ENCODE results near the gene PAQR9.

- TF ChIP-seq CTCF (conservative IDR thresholded peaks at IDR 0.05 in 1 of 2, IDR thresholded peaks at IDR 0.05 in 1 of 2; ENCODE audit: low read depth in 1 of 2, low read length in 2 of 2), result no peak
- no peak for TF ChIP-seq EZH2 (IDR thresholded peaks at IDR 0.05; ENCODE audit: low read length, missing control alignments)
These were observed 21.9 kb downstream of the PAQR9 start for GRCh38 chr3:142941373-142942123.
